C4-2B (cell line): ENCODE measurements around the gene GRID1.

Experiments used
- H3K27ac ChIP-seq: fragments of 450-650 bp; 2 replicates; pipeline ENCODE4 v1.5.1; 2017
- ZFX ChIP-seq: fragments of 450-650 bp; IDR thresholded peaks from 2 replicates; pipeline ENCODE4 v1.6.1; 2017
- TF ChIP-seq, protein P1 (sequence below): fragments of 450-650 bp; conservative IDR thresholded peaks from 2 replicates; pipeline ENCODE4 v1.5.1; 2017; ENCODE audit warnings: mild to moderate bottlenecking

The GRID1 gene

DNA sequence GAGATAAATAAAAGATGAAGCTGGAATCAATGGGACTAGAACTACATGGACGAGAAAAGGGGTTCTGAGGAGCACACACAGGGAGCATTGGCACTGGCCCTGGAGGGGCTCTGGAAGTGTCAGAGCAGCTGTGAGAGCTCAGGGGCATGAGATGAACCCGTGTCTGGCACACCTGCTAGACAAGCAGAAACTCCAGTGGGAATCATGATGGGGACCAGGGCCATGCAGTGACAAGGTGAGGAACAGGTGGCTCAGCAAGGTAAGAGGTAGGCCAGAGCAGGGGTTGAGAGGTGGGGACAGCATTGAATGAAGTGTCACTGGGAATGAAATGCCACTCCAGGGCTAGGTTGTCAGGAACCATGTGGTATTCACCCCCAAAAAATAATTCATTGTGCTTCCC lies 588.5 kb downstream of the GRID1 start:
- no peak for TF ChIP-seq ZFX
- TF ChIP-seq, protein P1, sequence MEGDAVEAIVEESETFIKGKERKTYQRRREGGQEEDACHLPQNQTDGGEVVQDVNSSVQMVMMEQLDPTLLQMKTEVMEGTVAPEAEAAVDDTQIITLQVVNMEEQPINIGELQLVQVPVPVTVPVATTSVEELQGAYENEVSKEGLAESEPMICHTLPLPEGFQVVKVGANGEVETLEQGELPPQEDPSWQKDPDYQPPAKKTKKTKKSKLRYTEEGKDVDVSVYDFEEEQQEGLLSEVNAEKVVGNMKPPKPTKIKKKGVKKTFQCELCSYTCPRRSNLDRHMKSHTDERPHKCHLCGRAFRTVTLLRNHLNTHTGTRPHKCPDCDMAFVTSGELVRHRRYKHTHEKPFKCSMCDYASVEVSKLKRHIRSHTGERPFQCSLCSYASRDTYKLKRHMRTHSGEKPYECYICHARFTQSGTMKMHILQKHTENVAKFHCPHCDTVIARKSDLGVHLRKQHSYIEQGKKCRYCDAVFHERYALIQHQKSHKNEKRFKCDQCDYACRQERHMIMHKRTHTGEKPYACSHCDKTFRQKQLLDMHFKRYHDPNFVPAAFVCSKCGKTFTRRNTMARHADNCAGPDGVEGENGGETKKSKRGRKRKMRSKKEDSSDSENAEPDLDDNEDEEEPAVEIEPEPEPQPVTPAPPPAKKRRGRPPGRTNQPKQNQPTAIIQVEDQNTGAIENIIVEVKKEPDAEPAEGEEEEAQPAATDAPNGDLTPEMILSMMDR = no peak
- no peak overlapping the region for H3K27ac ChIP-seq

DNA sequence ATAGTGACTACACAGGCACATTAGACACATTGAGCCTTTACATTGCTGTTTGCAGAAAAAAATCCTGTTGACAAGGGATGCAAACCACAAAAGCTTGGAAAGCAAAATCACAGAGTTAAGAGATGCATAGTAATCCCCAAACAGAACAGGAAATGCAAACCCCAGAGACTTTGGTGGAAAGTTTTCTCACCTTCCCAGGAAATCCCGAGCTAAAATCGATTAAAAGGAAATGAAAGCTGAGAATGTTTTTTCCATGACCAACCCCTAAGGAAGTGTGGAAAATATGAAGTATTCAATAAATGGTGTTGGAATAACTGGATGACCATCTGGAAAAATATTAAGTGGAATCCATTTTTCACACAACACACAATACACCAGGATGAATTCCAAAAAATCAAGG lies 598.7 kb downstream of the GRID1 start:
- H3K27ac ChIP-seq = no peak overlapping the region
- TF ChIP-seq, protein P1 = no peak

DNA sequence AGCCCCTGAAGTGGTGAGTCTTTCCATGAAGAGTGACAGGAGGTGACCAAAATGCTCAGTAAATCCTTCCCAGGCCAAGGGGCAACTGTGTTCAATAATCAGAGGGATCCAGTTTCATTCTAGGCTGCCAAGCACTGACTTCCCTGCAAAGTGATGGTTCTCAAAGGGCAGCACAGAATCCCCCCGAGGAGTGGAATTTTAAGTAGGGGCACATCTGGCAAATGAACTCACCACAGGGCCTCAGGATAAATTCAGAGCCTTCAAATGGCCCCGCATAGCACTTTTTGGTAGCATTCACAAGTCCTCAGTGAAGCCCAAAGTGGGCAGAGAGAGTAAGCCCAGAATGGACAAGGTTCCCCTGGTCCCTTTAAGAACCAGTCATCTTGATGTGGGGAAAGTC lies 602.5 kb downstream of the GRID1 start:
- TF ChIP-seq ZFX = no peak
- TF ChIP-seq, protein P1 = no peak
- no peak overlapping the region for H3K27ac ChIP-seq

DNA sequence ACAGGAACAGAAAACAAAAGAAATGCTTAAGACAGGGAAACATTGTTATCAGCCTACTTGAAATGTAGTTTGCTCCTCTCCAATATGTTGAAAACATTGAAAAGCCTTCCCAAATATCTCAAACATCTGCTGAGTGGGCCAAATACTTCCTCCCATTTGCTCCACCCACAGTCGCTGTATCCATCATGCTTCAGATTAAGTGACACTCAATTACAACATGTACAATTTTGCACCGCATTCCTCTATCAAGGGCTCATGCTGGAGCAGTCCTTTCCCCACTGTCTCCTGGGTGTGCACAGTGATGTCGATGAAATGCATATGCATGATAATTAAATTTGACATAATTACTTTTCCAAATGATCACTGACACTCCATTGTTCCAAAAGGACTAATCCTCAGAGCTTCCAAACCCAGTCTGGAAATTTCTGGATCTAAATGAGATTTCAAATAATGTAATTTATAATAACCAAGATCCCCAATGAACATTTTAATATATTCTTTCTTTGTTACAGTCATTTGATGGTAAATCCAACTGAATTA lies 604.6 kb downstream of the GRID1 start:
- TF ChIP-seq, protein P1 = no peak
- no peak for TF ChIP-seq ZFX
- no peak overlapping the region for H3K27ac ChIP-seq

DNA sequence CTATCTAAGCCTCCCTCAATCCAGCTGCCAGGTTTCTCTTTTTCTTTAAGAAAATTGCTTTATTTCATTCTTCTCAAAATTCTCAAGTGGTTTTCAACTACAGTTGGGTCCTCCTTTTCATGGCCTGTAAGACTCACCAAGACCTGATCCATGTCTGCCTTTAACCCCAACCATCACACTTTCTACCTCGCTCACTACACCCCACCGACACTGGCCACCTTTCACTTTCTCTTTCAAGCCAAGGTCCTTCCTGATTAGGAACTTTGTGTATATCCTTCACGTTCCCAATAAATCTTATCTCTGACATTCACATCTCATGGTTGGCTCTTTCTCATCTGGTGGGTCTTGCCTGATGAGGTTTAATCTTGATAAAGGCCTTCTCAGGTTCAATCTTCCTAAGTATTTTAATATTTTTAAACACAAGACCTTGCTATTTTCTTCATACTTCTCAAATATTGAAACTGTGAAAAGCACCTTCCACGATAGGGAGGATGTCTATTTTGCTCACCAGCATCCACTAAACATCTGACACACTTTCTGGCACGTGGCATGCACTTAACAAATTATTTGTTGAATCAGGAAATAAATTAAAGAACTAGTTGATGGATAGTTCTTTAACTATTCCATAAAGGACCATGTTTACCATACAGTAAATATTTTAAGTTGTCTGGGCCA lies 624.8 kb downstream of the GRID1 start:
- H3K27ac ChIP-seq = no peak overlapping the region
- TF ChIP-seq, protein P1 = no peak

DNA sequence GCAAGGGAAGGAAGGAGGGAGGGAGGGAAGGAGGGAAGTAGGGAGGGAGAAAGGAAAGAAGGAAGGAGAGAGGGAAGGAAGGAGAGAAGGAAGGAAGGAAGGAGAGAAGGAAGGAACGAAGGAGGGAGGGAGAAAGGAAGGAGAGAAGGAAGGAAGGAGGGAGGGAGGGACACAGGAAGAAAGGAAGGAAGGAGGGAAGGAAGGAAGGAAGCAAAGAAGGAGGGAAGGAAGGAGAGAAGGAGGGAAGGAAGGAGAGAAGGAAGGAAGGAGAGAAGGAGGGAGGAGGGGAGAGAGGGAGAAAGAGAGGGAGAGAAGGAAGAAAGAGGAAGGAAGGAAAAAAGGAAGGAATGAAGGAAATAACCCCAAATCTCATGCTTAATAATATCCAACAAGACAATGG lies 630.6 kb downstream of the GRID1 start:
- no peak overlapping the region for H3K27ac ChIP-seq
- no peak for TF ChIP-seq ZFX
- TF ChIP-seq, protein P1 = no peak

DNA sequence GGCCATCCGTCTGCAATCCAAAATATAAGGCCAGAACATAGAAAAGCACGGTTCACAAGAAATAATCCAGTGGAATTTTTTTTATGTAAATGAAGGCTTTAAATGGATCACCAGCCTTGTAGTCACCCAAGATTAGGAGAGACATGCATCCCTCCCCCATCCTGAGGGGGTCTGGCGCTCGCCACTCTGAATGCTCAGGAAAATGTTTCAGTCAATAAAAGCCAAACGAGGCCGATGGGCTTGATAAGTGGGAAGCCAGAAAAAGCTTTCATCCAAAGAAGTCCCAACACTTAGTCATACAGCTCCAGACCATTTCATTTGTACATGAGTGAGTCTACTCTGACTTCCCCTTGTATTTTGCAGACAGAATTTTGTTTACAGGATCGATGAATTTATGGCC lies 631.8 kb downstream of the GRID1 start:
- no peak overlapping the region for H3K27ac ChIP-seq
- no peak for TF ChIP-seq ZFX
- TF ChIP-seq, protein P1 = no peak
